Neural cell (in vitro differentiated cells): ENCODE measurements around the gene STAT5B.

Experiments
- CTCF ChIP-seq: fragments of 450-650 bp; IDR thresholded peaks from 2 replicates; pipeline ENCODE4 v1.5.1; 2014; ENCODE audit warnings: antibody characterized with exemption, mild to moderate bottlenecking, moderate library complexity; ENCODE audit not compliant: poor library complexity, severe bottlenecking
- EP300 ChIP-seq: fragments of 450-650 bp; conservative IDR thresholded peaks from 2 replicates; pipeline ENCODE4 v1.6.1; 2014; ENCODE audit warnings: antibody characterized with exemption, mild to moderate bottlenecking, moderate library complexity; ENCODE audit not compliant: poor library complexity, severe bottlenecking
- EZH2 ChIP-seq: fragments of 200-600, 300-800 bp; shearing (Covaris generic), sonication (generic); IDR thresholded peaks from 2 replicates; pipeline ENCODE4 v1.6.1; 2014; ENCODE audit warnings: antibody characterized with exemption, low read length, borderline replicate concordance, mild to moderate bottlenecking; ENCODE audit not compliant: insufficient read depth, poor library complexity, severe bottlenecking
- RAD21 ChIP-seq: fragments of 450-650 bp; conservative IDR thresholded peaks from 2 replicates; pipeline ENCODE4 v1.6.1; 2014; ENCODE audit warnings: antibody characterized with exemption, mild to moderate bottlenecking, moderate library complexity
- REST ChIP-seq: IDR thresholded peaks from 2 replicates; pipeline ENCODE4 v1.6.1; 2012; ENCODE audit warnings: borderline replicate concordance
- TAF1 ChIP-seq: IDR thresholded peaks from 2 replicates; pipeline ENCODE4 v1.6.1; 2012; ENCODE audit warnings: low read depth

- TF ChIP-seq CTCF (no peak), RAD21 (no peak), EP300 (no peak), EZH2 (no peak), REST (no peak), TAF1 (no peak)
Measured at GRCh38 chr17:42271779-42272035, 4.5 kb downstream of the STAT5B start.
